Putamen (tissue), 1 donor: ENCODE data around the gene BANP.
"Not testable (repeated sequence)": the region's sequence is repeated elsewhere in the genome, so short reads cannot be mapped to it uniquely, and the experiment has no call there.

Experiments
- DNase-seq: peaks from one replicate; pipeline ENCODE4 v3.0.0-alpha.2; 2016; ENCODE audit warnings: low spot score

Gene BANP

GRCh38 chr16:88087517-88087877 is 136.3 kb downstream of the BANP start:
- DNase-seq, result no peak

GRCh38 chr16:88088161-88088581 is 136.9 kb downstream of the BANP start:
- no peak for DNase-seq

- not testable (repeated sequence) for DNase-seq
Measured at GRCh38 chr16:88088611-88089010, 137.4 kb downstream of the BANP start.

- not testable (repeated sequence) for DNase-seq
Measured at GRCh38 chr16:88089071-88089470, 137.8 kb downstream of the BANP start.

GRCh38 chr16:88089632-88090376 is 138.6 kb downstream of the BANP start:
- DNase-seq, result peak; percentile 33

GRCh38 chr16:88090377-88091175 is 139.3 kb downstream of the BANP start:
- not testable (repeated sequence) for DNase-seq

GRCh38 chr16:88091221-88091971 is 140.2 kb downstream of the BANP start:
- DNase-seq, result not testable (repeated sequence)

GRCh38 chr16:88091972-88092302 is 140.7 kb downstream of the BANP start:
- not testable (repeated sequence) for DNase-seq

- not testable (repeated sequence) for DNase-seq
Measured at GRCh38 chr16:88092791-88093555, 141.7 kb downstream of the BANP start.

GRCh38 chr16:88093556-88094252 is 142.5 kb downstream of the BANP start:
- not testable (repeated sequence) for DNase-seq

GRCh38 chr16:88094253-88094575 is 143.0 kb downstream of the BANP start:
- DNase-seq, result not testable (repeated sequence)

GRCh38 chr16:88094900-88095299 is 143.7 kb downstream of the BANP start:
- not testable (repeated sequence) for DNase-seq

GRCh38 chr16:88096659-88097058 is 145.4 kb downstream of the BANP start:
- not testable (repeated sequence) for DNase-seq

- DNase-seq, result not testable (repeated sequence)
Measured at GRCh38 chr16:88098731-88099562, 147.7 kb downstream of the BANP start.

- no peak for DNase-seq
Measured at GRCh38 chr16:88099563-88099890, 148.3 kb downstream of the BANP start.

- DNase-seq, result not testable (repeated sequence)
Measured at GRCh38 chr16:88099956-88100355, 148.7 kb downstream of the BANP start.

- DNase-seq, result not testable (repeated sequence)
Measured at GRCh38 chr16:88100801-88101622, 149.8 kb downstream of the BANP start.

GRCh38 chr16:88101623-88102105 is 150.4 kb downstream of the BANP start:
- DNase-seq, result not testable (repeated sequence)

GRCh38 chr16:88102597-88102996 is 151.4 kb downstream of the BANP start:
- DNase-seq, result no peak
